GM12875 (cell line): ENCODE measurements around the gene RGS7.

Experiments used
- H3K4me3 ChIP-seq: one replicate; pipeline ENCODE4 v1.5.1; 2011; ENCODE audit warnings: low read depth, low read length, control low read depth
- CTCF ChIP-seq: IDR thresholded peaks from 2 replicates; pipeline ENCODE4 v1.5.1; 2011; ENCODE audit warnings: low read depth, mild to moderate bottlenecking, control low read depth, inconsistent platforms, low read length, moderate library complexity, borderline replicate concordance; ENCODE audit not compliant: insufficient read depth

The RGS7 gene

GRCh38 chr1:240941701-240942370 lies 415.2 kb downstream of the RGS7 start:
- TF ChIP-seq CTCF, result no peak
- H3K4me3 ChIP-seq, result no peak overlapping the region

- TF ChIP-seq CTCF, result no peak
- H3K4me3 ChIP-seq, result no peak overlapping the region
These were observed 419.9 kb downstream of the RGS7 start for GRCh38 chr1:240936911-240937668.

GRCh38 chr1:240935920-240936319 lies 421.1 kb downstream of the RGS7 start:
- no peak for TF ChIP-seq CTCF
- no peak overlapping the region for H3K4me3 ChIP-seq

GRCh38 chr1:240931031-240931430 lies 426.0 kb downstream of the RGS7 start:
- no peak overlapping the region for H3K4me3 ChIP-seq

GRCh38 chr1:240928265-240928664 lies 428.7 kb downstream of the RGS7 start:
- no peak overlapping the region for H3K4me3 ChIP-seq
- no peak for TF ChIP-seq CTCF

More at GRCh38 chr1:240931031-240931430, 426.0 kb downstream of the RGS7 start:
- TF ChIP-seq CTCF, result no peak

- no peak overlapping the region for H3K4me3 ChIP-seq
- TF ChIP-seq CTCF, result no peak
These were observed 429.2 kb downstream of the RGS7 start for GRCh38 chr1:240927821-240928220.

- no peak for TF ChIP-seq CTCF
- H3K4me3 ChIP-seq, result no peak overlapping the region
These were observed 431.7 kb downstream of the RGS7 start for GRCh38 chr1:240925273-240925672.
